Measurements from ENCODE around the gene UNC50. TPM values are rescaled to one million over a fixed set of nuclear protein-coding genes. Genes with fewer than 3 reads are reported as not detected.

UNC50 gene
- total and polyA plus RNA-seq, 2 experiments from 2014 or later, result 35.0 to 60.8 TPM

DNA sequence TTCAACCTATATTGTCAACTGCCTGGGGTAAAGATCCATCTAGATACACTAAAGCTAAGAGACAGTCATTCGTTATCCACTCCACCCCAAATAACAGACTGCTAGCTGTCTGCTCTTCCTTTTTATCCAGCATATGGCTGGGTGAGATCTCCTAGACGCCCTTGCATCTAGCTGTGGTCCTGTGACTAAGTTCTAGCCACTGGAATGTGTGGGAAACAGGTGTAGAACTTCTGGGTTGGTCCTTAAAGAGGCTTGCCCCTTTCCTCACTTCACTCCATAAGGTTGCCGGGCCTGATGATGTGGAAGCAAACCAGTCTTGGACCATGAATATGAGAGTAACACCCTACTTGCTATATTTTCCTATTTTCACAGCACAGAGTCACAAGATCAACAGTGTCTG lies 3.3 kb upstream of the UNC50 start:
- no peak for DNase-seq (ENCODE audit: low read depth in 1 of 2, low spot score in 1 of 2)

DNA sequence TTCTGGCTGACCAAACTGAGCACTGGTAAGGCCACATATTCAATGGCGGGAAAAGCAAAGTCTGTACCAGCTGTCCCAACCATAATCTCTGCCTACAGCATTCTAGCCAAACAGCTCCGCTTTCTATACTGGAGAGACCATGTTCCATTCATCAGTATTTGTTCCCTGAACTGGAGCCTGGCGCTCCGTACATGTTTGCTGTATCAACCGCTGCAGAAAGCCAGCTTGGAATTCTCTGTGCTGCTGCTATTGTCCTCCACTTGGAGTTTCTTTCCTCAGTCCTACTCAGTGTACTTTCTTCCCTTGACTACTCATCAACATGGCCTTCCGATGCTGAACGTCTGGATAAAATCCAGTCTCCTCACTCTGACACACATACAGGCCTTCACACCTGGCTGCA lies 2.0 kb upstream of the UNC50 start:
- Histone ChIP-seq H3K9me3 (ENCODE audit: low read depth) (no peaks in the 10 kb centered on the region), H3K4me1 (ENCODE audit: low read depth) (peaks cover 15% of the 10 kb centered on the region), H3K36me3 (peaks cover 16% of the 10 kb centered on the region), H3K4me3 (no peak overlapping the region), H3K27ac (no peak overlapping the region), H3K27me3 (no peaks in the 10 kb centered on the region)
- no peak for TF ChIP-seq CTCF (IDR thresholded peaks at IDR 0.05; ENCODE audit: low read depth, low read length)
- DNase-seq (ENCODE audit: low read depth in 1 of 2, low spot score in 1 of 2), result no peak

More for the DNA sequence above, 3.3 kb upstream of the UNC50 start:
- no peaks in the 10 kb centered on the region for H3K27me3 ChIP-seq
- H3K27ac ChIP-seq, result no peak overlapping the region
- H3K9me3 ChIP-seq (ENCODE audit: low read depth), result no peaks in the 10 kb centered on the region
- H3K4me3 ChIP-seq, result no peak overlapping the region
- H3K36me3 ChIP-seq, result peaks cover 16% of the 10 kb centered on the region
- no peak for TF ChIP-seq CTCF (IDR thresholded peaks at IDR 0.05; ENCODE audit: low read depth, low read length)
- H3K4me1 ChIP-seq (ENCODE audit: low read depth), result peaks cover 15% of the 10 kb centered on the region

DNA sequence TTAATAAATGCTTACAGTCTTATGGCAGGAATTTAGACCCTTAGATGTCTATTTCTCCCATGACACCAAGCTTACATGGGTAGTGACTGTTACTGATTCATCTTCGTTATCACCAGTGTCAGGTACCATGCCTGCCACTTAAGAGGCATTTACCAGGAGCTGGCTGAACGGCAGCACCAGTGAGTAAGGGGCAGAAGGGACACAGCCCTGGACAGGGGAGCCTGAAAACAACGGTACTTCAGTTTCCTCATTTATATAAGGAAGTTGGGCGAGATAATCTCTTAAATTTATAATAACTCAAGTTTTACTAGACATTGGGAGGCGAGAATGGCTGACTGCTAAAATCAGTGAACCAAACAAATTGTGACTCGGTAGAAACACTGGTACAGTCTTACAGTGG lies 1.3 kb upstream of the UNC50 start:
- Histone ChIP-seq H3K27me3 (no peaks in the 10 kb centered on the region), H3K27ac (no peak overlapping the region), H3K4me3 (peak overlapping the region; percentile 86), H3K36me3 (peaks cover 21% of the 10 kb centered on the region), H3K9me3 (ENCODE audit: low read depth) (no peaks in the 10 kb centered on the region), H3K4me1 (ENCODE audit: low read depth) (peaks cover 15% of the 10 kb centered on the region)
- TF ChIP-seq CTCF (IDR thresholded peaks at IDR 0.05; ENCODE audit: low read depth, low read length), result no peak
- DNase-seq (ENCODE audit: low read depth in 1 of 2, low spot score in 1 of 2), result no peak

DNA sequence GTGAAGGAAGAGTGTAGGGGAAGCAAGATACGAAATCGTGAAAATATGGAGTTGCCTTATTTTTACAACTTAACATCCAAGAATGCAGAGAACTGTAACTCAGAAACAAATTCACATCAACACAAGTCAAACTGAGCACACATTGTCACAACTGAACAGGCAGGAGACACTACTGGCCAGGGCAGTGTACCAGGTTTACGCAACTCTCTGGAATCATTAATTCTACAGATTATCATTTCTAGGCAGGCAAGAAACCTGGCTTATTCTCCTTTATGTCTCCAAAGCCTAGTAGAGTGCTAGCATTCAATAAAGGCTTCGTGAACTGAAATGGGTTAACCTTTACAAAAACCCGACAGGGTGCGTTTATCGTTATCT lies 661 bp upstream of the UNC50 start:
- Histone ChIP-seq H3K27ac (peak overlapping the region; percentile 99), H3K27me3 (no peaks in the 10 kb centered on the region), H3K36me3 (peaks cover 22% of the 10 kb centered on the region), H3K9me3 (ENCODE audit: low read depth) (no peaks in the 10 kb centered on the region), H3K4me3 (peak overlapping the region; percentile 86), H3K4me1 (ENCODE audit: low read depth) (peaks cover 15% of the 10 kb centered on the region)
- TF ChIP-seq CTCF (IDR thresholded peaks at IDR 0.05; ENCODE audit: low read depth, low read length), result no peak
- DNase-seq (ENCODE audit: low read depth in 1 of 2, low spot score in 1 of 2), result peak in 1 of 2 donors; percentile 18

DNA sequence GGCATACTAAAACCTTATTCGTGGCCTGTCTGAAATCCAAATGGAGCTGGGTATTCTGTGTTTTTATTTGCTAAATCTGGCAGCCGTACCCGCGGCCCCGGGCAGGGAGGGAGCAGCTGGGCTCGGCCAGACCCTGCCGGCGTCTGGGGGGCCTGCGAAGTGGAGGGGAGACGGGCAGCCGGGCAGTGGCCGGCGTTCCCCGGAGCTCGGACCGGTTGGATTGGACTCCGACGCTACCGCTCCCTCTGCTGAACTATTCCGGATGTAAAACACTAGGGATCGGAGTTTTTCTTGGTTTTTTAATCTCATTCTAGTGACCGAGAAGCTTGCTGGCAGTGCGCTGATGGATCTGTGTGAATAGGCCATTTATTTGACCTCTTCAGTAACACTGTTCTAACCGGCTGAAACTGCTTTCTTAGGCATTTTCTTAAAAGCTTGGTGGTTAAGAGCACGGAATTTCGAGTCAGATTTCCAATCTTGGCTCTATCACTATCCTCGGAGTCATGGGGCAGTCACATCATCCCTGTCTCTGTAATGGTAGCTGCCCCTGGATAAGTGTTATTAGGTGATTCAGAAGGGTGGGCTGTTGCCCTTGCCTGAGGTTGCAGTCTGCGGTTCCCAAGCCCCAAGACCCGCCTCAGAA lies 694 bp downstream of the UNC50 start:
- DNase-seq (ENCODE audit: low read depth in 1 of 2, low spot score in 1 of 2), result peak; percentile 43 to 62
- no peaks in the 10 kb centered on the region for H3K9me3 ChIP-seq (ENCODE audit: low read depth)
- TF ChIP-seq CTCF (IDR thresholded peaks at IDR 0.05; ENCODE audit: low read depth, low read length), result no peak
- H3K4me1 ChIP-seq (ENCODE audit: low read depth), result peaks cover 15% of the 10 kb centered on the region
- H3K27me3 ChIP-seq, result no peaks in the 10 kb centered on the region
- H3K36me3 ChIP-seq, result peaks cover 34% of the 10 kb centered on the region
- peak overlapping the region; percentile 86 for H3K4me3 ChIP-seq
- H3K27ac ChIP-seq, result peak overlapping the region; percentile 99
